Liver (tissue), 9 donors: ENCODE data around the gene USH1G. TPM values are rescaled to one million over a fixed set of nuclear protein-coding genes. Genes with fewer than 3 reads are reported as not detected.

Experiments used
- DNase-seq: peaks from one replicate; pipeline ENCODE4 v3.0.0-alpha.2; 2017; ENCODE audit warnings: low spot score
- H3K27ac ChIP-seq, 2 donors: one replicate each; pipeline ENCODE4 v1.7.0; 2013; ENCODE audit warnings: inconsistent platforms in 2 of 2, low read length in 2 of 2, control low read depth in 1 of 2, low read depth in 1 of 2, mild to moderate bottlenecking in 1 of 2
- H3K27me3 ChIP-seq, 4 donors: one replicate each; pipeline versions ENCODE4 v1.6.1 to v1.7.0; 2013; ENCODE audit warnings: low read length in 3 of 4, inconsistent platforms in 1 of 4, mild to moderate bottlenecking in 1 of 4, moderate library complexity in 1 of 4; ENCODE audit not compliant: control insufficient read depth in 4 of 4, insufficient read depth in 4 of 4
- H3K36me3 ChIP-seq, 4 donors: one replicate each; pipeline versions ENCODE4 v1.6.1 to v1.7.0; 2013; ENCODE audit warnings: low read length in 3 of 4, mild to moderate bottlenecking in 3 of 4, low read depth in 1 of 4, moderate library complexity in 1 of 4; ENCODE audit not compliant: control insufficient read depth in 4 of 4, insufficient read depth in 3 of 4
- H3K4me1 ChIP-seq, 4 donors: one replicate each; pipeline versions ENCODE4 v1.6.1 to v1.7.0; 2013; ENCODE audit warnings: low read length in 3 of 4, mild to moderate bottlenecking in 3 of 4, moderate library complexity in 1 of 4; ENCODE audit not compliant: control insufficient read depth in 4 of 4, insufficient read depth in 4 of 4
- H3K4me3 ChIP-seq, 3 donors: one replicate each; pipeline versions ENCODE4 v1.6.1 to v1.7.0; 2013; ENCODE audit warnings: low read length in 3 of 3, control low read depth in 1 of 3, low read depth in 1 of 3, mild to moderate bottlenecking in 1 of 3
- H3K9ac ChIP-seq, 2 donors: one replicate each; pipeline ENCODE4 v1.7.0; 2013; ENCODE audit warnings: low read length in 2 of 2, mild to moderate bottlenecking in 2 of 2, moderate library complexity in 2 of 2, control low read depth in 1 of 2, low read depth in 1 of 2
- H3K9me3 ChIP-seq, 4 donors: one replicate each; pipeline versions ENCODE4 v1.6.1 to v1.7.0; 2013; ENCODE audit warnings: low read length in 3 of 4; ENCODE audit not compliant: control insufficient read depth in 4 of 4
- EGR1 ChIP-seq, 2 donors: IDR thresholded peaks; 2 replicates each; pipeline ENCODE4 v1.6.1; 2016 to 2018; ENCODE audit warnings: antibody characterized with exemption in 2 of 2, low read depth in 2 of 2
- FOXA1 ChIP-seq: IDR thresholded peaks from 2 replicates; pipeline ENCODE4 v1.6.1; 2016; ENCODE audit warnings: antibody characterized with exemption
- FOXA2 ChIP-seq: IDR thresholded peaks from 2 replicates; pipeline ENCODE4 v1.6.1; 2016; ENCODE audit warnings: antibody characterized with exemption
- GABPA ChIP-seq, 2 donors: IDR thresholded peaks in 1 of 2; conservative IDR thresholded peaks in 1 of 2; 2 replicates each; pipeline ENCODE4 v1.6.1; 2016; ENCODE audit warnings: antibody characterized with exemption in 2 of 2, mild to moderate bottlenecking in 1 of 2, moderate library complexity in 1 of 2
- HNF4A ChIP-seq, 2 donors: conservative IDR thresholded peaks; 2 replicates each; pipeline ENCODE4 v1.6.1; 2016; ENCODE audit warnings: antibody characterized with exemption in 2 of 2, mild to moderate bottlenecking in 2 of 2
- HNF4G ChIP-seq: IDR thresholded peaks from 2 replicates; pipeline ENCODE4 v1.6.1; 2016; ENCODE audit warnings: antibody characterized with exemption
- JUND ChIP-seq, 2 donors: IDR thresholded peaks; 2 replicates each; pipeline ENCODE4 v1.6.1; 2016; ENCODE audit warnings: antibody characterized with exemption in 2 of 2
- NR2F2 ChIP-seq: IDR thresholded peaks from 2 replicates; pipeline ENCODE4 v1.6.1; 2016; ENCODE audit warnings: antibody characterized with exemption
- RAD21 ChIP-seq, 2 donors: IDR thresholded peaks; 2 replicates each; pipeline ENCODE4 v1.6.1; 2016; ENCODE audit warnings: antibody characterized with exemption in 2 of 2, mild to moderate bottlenecking in 2 of 2
- RXRA ChIP-seq, 2 donors: IDR thresholded peaks; 2 replicates each; pipeline ENCODE4 v1.6.1; 2017 to 2018; ENCODE audit warnings: antibody characterized with exemption in 2 of 2, mild to moderate bottlenecking in 1 of 2
- TAF1 ChIP-seq: conservative IDR thresholded peaks from 2 replicates; pipeline ENCODE4 v1.6.1; 2016; ENCODE audit warnings: antibody characterized with exemption, mild to moderate bottlenecking
- YY1 ChIP-seq: IDR thresholded peaks from 2 replicates; pipeline ENCODE4 v1.6.1; 2016; ENCODE audit warnings: antibody characterized with exemption, mild to moderate bottlenecking
- WGBS: extraction: QIAGEN DNeasy Blood & Tissue Kit; methylation state at CpG from one replicate; pipeline ENCODE4 v1.1.7; 2013; 5-methylcytosine and 5-hydroxymethylcytosine counted together
- polyA plus RNA-seq, 2 donors: library from polyadenylated mRNA; stranded (reverse) in 1 of 2; unstranded in 1 of 2; fragments of 200-250 nt in 1 of 2; fragments of >200 nt in 1 of 2; fragmentation: Nextera tagmentation in 1 of 2; extraction: Ambion mirVana in 1 of 2; gene quantifications; one replicate each; pipeline versions ENCODE4 v1.2.1 to v1.2.3, GENCODE V29; 2013 to 2015
- total RNA-seq, 2 donors: library from RNA; depleted of rRNA; stranded (reverse); fragments of >200 nt; gene quantifications; one replicate each; pipeline ENCODE4 v1.2.3, GENCODE V29; 2014
- TF ChIP-seq, protein P1 (sequence below): IDR thresholded peaks from 2 replicates; pipeline ENCODE4 v1.6.1; 2016; ENCODE audit warnings: antibody characterized with exemption
- TF ChIP-seq, protein P2 (sequence below): IDR thresholded peaks from 2 replicates; pipeline ENCODE4 v1.6.1; 2016; ENCODE audit warnings: antibody characterized with exemption
- TF ChIP-seq, protein P3 (sequence below): IDR thresholded peaks from 2 replicates; pipeline ENCODE4 v1.6.1; 2016; ENCODE audit warnings: antibody characterized with exemption, mild to moderate bottlenecking
- donor health status: healthy.
- donor health status: healthy.
- donor health status: healthy.
- donor health status: healthy.
- donor health status: healthy.

USH1G gene
- total and polyA plus RNA-seq, 4 donors: under 0.01 TPM; not detected in 3

DNA sequence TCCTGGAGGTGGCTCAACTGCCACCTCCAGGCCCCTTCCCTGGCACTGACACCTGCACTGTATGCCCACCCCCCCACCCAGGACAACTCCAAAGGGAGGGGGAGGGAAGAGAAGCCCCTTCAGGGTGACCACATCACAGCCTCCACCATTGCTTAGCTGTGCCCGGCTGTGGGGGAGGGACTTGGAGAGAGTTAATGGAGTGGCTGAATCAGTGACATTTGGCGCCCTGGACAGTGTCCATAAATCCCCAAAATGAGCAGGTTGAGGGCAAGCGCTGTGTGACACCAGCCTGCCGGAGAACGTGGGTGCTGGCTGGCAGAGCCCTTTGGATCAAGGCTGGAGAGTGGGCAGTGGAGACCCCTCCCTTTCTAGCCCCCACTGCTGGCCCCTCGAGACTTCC lies 883 bp downstream of the USH1G start (continued):
- TF ChIP-seq, protein P1, sequence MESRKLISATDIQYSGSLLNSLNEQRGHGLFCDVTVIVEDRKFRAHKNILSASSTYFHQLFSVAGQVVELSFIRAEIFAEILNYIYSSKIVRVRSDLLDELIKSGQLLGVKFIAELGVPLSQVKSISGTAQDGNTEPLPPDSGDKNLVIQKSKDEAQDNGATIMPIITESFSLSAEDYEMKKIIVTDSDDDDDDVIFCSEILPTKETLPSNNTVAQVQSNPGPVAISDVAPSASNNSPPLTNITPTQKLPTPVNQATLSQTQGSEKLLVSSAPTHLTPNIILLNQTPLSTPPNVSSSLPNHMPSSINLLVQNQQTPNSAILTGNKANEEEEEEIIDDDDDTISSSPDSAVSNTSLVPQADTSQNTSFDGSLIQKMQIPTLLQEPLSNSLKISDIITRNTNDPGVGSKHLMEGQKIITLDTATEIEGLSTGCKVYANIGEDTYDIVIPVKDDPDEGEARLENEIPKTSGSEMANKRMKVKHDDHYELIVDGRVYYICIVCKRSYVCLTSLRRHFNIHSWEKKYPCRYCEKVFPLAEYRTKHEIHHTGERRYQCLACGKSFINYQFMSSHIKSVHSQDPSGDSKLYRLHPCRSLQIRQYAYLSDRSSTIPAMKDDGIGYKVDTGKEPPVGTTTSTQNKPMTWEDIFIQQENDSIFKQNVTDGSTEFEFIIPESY: no peak
- no peak for TF ChIP-seq YY1
- no peak for TF ChIP-seq HNF4G
- no peak for TF ChIP-seq RXRA (IDR thresholded peaks at IDR 0.05)
- TF ChIP-seq RAD21 (IDR thresholded peaks at IDR 0.05): no peak

DNA sequence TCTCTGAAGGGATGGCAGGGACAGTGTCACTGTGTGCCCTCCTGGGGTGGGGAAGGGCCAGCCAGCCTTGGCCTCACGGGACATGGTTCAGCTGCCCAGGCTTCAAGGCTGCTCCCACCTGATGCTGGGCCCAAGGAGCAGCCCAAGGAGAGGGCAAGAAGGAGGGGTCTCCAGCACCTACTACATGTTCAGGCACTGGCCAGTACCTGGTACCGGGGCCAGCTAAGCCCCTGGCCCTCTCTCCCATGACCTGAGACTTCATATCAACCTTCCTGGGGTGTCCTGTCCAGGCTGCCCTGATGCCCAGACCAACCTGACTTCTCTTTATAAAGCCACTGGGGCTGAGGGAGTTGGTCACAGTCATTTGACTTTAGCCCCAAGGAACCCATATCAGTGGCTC lies 1.3 kb downstream of the USH1G start:
- DNase-seq: no peak
- no peak overlapping the region for H3K4me3 ChIP-seq
- H3K9me3 ChIP-seq: no peaks in the 10 kb centered on the region
- H3K36me3 ChIP-seq: no peaks in the 10 kb centered on the region
- H3K4me1 ChIP-seq: peaks cover 2 to 8% (median 6%) of the 10 kb centered on the region in 4 donors
- WGBS: 93% methylated on average over 2 of the region's 2 CpGs
- H3K27me3 ChIP-seq: peaks cover 2 to 10% (median 5%) of the 10 kb centered on the region in 4 donors
- TF ChIP-seq GABPA (IDR thresholded peaks at IDR 0.05 in 1 of 2, conservative IDR thresholded peaks at IDR 0.05 in 1 of 2) (no peak), NR2F2 (no peak), FOXA2 (no peak), HNF4A (conservative IDR thresholded peaks at IDR 0.05) (no peak), HNF4G (no peak), EGR1 (IDR thresholded peaks at IDR 0.05; ENCODE audit: low read depth in 2 of 2) (no peak), JUND (IDR thresholded peaks at IDR 0.05) (no peak), YY1 (no peak), FOXA1 (no peak), RAD21 (IDR thresholded peaks at IDR 0.05) (no peak), TAF1 (no peak)
- TF ChIP-seq, protein P2, sequence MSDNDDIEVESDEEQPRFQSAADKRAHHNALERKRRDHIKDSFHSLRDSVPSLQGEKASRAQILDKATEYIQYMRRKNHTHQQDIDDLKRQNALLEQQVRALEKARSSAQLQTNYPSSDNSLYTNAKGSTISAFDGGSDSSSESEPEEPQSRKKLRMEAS: no peak
- TF ChIP-seq, protein P3, sequence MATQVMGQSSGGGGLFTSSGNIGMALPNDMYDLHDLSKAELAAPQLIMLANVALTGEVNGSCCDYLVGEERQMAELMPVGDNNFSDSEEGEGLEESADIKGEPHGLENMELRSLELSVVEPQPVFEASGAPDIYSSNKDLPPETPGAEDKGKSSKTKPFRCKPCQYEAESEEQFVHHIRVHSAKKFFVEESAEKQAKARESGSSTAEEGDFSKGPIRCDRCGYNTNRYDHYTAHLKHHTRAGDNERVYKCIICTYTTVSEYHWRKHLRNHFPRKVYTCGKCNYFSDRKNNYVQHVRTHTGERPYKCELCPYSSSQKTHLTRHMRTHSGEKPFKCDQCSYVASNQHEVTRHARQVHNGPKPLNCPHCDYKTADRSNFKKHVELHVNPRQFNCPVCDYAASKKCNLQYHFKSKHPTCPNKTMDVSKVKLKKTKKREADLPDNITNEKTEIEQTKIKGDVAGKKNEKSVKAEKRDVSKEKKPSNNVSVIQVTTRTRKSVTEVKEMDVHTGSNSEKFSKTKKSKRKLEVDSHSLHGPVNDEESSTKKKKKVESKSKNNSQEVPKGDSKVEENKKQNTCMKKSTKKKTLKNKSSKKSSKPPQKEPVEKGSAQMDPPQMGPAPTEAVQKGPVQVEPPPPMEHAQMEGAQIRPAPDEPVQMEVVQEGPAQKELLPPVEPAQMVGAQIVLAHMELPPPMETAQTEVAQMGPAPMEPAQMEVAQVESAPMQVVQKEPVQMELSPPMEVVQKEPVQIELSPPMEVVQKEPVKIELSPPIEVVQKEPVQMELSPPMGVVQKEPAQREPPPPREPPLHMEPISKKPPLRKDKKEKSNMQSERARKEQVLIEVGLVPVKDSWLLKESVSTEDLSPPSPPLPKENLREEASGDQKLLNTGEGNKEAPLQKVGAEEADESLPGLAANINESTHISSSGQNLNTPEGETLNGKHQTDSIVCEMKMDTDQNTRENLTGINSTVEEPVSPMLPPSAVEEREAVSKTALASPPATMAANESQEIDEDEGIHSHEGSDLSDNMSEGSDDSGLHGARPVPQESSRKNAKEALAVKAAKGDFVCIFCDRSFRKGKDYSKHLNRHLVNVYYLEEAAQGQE: no peak
- H3K27ac ChIP-seq: no peak overlapping the region
- H3K9ac ChIP-seq: no peak overlapping the region

DNA sequence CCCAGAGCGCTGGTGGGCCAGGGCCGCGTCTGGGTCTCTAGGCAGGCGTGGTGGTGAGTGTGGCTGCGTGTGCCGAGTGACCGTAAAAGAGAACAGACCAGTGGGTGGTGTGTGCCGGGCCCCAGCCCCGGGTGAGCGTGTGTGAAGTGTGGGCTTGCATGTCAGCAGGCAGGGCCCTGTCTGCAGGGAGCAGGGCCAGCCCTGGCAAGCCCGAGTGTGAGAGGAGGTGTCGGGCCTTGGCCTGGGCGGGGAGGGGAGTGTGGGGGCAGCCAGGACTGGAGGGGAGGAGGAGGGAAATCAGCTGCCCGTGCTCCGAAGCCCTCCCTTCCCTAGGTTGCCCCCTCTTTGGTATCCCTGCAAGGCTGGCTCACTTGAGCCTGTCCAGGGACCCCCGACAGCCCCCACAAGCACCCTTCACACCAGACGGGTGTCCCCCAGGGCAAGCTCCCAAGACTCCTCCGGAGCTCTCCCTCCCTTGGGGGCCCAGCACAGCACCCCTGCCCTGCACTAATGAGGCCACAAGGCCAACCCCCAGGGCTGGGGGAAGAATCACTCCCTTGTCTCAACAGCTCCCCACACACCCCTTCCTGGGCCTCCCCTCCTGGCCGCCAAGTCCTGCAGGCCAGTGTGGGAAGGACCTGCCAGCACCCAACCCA lies 1.9 kb downstream of the USH1G start:
- no peak for TF ChIP-seq FOXA2
- TF ChIP-seq YY1: no peak
- TF ChIP-seq HNF4A (conservative IDR thresholded peaks at IDR 0.05): no peak
- no peak for TF ChIP-seq NR2F2
- H3K27me3 ChIP-seq: peaks cover 2 to 10% (median 5%) of the 10 kb centered on the region in 4 donors

More for the DNA sequence above, 1.9 kb downstream of the USH1G start:
- Histone ChIP-seq H3K9me3 (no peaks in the 10 kb centered on the region), H3K4me1 (peaks cover 2 to 8% (median 6%) of the 10 kb centered on the region in 4 donors), H3K27ac (no peak overlapping the region), H3K36me3 (no peaks in the 10 kb centered on the region), H3K9ac (no peak overlapping the region), H3K4me3 (no peak overlapping the region)
- WGBS: 71% methylated on average over 19 of the region's 19 CpGs
- DNase-seq: no peak
